ENCODE data around the gene PSME2.

Gene PSME2

GRCh38 chr14:24135834-24136683 is 10.4 kb downstream of the PSME2 start, which contains the start of gene PSME1:
Gene PSME1 (plus strand): TSS chr14:24136194. CDS start chr14:24136263, 69 bp downstream.
- peak; percentile 89 for DNase-seq (ENCODE audit: low read depth)

GRCh38 chr14:24135584-24135833 is 10.9 kb downstream of the PSME2 start:
- no peak for DNase-seq (ENCODE audit: low read depth)

GRCh38 chr14:24133735-24134134 is 12.7 kb downstream of the PSME2 start:
- no peak for DNase-seq (ENCODE audit: low read depth)

- no peak for DNase-seq (ENCODE audit: low read depth)
Observed at GRCh38 chr14:24132976-24133375, 13.4 kb downstream of the PSME2 start.

- DNase-seq (ENCODE audit: low read depth) = no peak
Observed at GRCh38 chr14:24132061-24132685, 14.2 kb downstream of the PSME2 start.

GRCh38 chr14:24131549-24131966 is 14.9 kb downstream of the PSME2 start:
- DNase-seq (ENCODE audit: low read depth) = no peak

- DNase-seq (ENCODE audit: low read depth) = no peak
Observed at GRCh38 chr14:24130717-24131548, 15.5 kb downstream of the PSME2 start.

GRCh38 chr14:24130380-24130716 is 16.1 kb downstream of the PSME2 start, which contains the start of gene FITM1:
Gene FITM1 (plus strand): TSS chr14:24130659. CDS start chr14:24131564, 905 bp downstream.
- DNase-seq (ENCODE audit: low read depth) = no peak

GRCh38 chr14:24129410-24129998 is 16.9 kb downstream of the PSME2 start:
- no peak for DNase-seq (ENCODE audit: low read depth)

- DNase-seq (ENCODE audit: low read depth) = no peak
Observed at GRCh38 chr14:24127673-24128072, 18.7 kb downstream of the PSME2 start.

- DNase-seq (ENCODE audit: low read depth) = no peak
Observed at GRCh38 chr14:24126939-24127338, 19.5 kb downstream of the PSME2 start.

- DNase-seq (ENCODE audit: low read depth) = no peak
Observed at GRCh38 chr14:24123424-24124417, 22.7 kb downstream of the PSME2 start.

GRCh38 chr14:24122898-24123297 is 23.5 kb downstream of the PSME2 start:
- no peak for DNase-seq (ENCODE audit: low read depth)

- DNase-seq (ENCODE audit: low read depth) = no peak
Observed at GRCh38 chr14:24122416-24122815, 24.0 kb downstream of the PSME2 start.

GRCh38 chr14:24121210-24121609 is 25.2 kb downstream of the PSME2 start:
- no peak for DNase-seq (ENCODE audit: low read depth)

GRCh38 chr14:24119691-24120090 is 26.7 kb downstream of the PSME2 start:
- no peak for DNase-seq (ENCODE audit: low read depth)

GRCh38 chr14:24117179-24117578 is 29.2 kb downstream of the PSME2 start:
- no peak for DNase-seq (ENCODE audit: low read depth)

GRCh38 chr14:24116128-24116814 is 30.1 kb downstream of the PSME2 start:
- no peak for DNase-seq (ENCODE audit: low read depth)

GRCh38 chr14:24115422-24116127 is 30.8 kb downstream of the PSME2 start:
- no peak for DNase-seq (ENCODE audit: low read depth)

Measured in activated T-helper 1 cell treated with Interleukin-2 at 50 U/mL for 16 hours (primary cell).